GM18498 (cell line): ENCODE measurements around the gene PFKFB4.
"Not testable (repeated sequence)": the region's sequence is repeated elsewhere in the genome, so short reads cannot be mapped to it uniquely, and the experiment has no call there.

Experiments used
- ATAC-seq: cut with Tn5 transposase; IDR thresholded peaks from one replicate; pipeline ENCODE4 v1.9.1; 2021; ENCODE audit warnings: mild to moderate bottlenecking, moderate library complexity; ENCODE audit not compliant: unreplicated experiment

PFKFB4 gene

DNA sequence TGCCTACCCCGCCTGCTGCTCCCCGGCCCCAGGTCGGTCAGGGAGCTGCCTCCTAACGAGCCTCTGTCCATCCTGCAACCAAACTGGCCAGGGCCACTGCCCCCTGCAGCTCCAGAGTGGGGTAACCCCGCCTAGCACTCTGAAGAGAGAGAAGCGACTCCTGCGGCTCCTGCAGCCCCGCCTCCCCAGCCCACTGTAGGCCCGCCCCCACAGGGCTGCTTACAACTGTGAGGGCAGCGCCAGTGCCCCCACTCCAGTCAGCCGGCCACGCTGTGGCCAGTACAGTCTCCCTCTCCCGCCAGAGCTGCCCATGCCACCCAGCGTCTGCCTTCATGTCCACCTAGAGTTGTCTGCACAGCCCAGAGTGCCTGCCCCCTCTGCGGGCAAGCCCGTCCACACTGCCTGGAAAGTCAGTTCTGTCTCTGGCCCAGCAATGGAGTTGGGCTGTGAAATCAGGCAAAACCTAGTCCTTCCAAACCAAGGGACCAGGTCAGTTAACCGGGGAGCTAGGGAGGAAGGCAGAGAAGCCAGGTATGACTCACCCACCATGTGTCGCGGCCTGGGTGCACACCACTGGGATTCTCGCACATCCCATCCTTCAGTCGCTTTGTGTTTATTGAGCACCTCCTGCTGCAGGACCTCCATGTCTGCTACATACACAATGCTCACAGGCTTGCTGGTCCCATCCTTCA lies 4.6 kb upstream of the PFKFB4 start:
- ATAC-seq, result no peak

DNA sequence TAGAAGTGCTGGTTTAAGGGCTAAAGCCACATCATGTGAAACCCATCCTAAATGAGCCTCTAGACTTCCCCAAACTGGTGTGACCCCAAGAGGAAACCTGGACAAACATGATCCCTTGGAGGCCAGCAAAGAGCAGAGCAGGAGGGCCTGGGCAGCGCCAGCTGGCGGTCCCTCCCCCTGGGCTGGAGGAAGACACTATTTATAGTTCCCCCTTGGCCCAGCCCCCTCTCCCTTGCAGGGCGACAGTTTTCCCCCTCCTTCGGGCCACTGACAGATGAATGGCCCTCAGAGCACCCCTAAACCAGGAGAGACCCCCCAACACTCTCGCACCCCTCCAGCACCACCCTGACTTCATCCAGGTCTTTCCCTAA lies 4.0 kb upstream of the PFKFB4 start:
- ATAC-seq, result no peak

DNA sequence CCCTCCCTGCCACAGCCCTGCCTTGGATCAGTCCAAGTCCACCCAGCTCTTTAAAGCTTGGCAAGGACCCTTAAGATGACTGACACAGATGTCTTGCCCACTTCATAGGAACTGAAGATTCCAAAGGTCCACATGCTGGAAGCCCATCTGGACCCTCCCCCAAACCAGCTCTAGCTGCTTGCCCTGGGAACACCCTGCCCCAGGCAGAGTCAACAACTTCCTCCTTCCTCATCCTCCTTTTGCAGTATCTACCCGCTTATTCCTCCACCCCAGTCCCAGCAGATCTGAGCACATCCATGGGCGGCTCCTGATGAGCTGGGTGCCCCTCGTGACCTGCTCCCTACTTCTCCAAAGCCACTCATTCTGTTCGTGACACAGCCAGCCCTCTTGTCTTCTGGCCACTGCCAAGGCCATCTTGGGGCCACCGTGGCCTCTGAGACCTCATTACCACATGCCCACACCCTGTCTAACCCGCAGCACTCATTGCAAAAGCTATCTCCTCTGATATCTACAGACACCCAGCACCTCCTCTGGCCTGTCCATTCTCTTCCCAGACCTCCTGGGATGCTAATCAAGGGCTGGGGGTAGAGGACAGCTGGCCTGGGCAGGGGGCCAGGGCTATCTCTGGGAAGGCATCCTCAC lies 2.0 kb upstream of the PFKFB4 start:
- ATAC-seq, result no peak

DNA sequence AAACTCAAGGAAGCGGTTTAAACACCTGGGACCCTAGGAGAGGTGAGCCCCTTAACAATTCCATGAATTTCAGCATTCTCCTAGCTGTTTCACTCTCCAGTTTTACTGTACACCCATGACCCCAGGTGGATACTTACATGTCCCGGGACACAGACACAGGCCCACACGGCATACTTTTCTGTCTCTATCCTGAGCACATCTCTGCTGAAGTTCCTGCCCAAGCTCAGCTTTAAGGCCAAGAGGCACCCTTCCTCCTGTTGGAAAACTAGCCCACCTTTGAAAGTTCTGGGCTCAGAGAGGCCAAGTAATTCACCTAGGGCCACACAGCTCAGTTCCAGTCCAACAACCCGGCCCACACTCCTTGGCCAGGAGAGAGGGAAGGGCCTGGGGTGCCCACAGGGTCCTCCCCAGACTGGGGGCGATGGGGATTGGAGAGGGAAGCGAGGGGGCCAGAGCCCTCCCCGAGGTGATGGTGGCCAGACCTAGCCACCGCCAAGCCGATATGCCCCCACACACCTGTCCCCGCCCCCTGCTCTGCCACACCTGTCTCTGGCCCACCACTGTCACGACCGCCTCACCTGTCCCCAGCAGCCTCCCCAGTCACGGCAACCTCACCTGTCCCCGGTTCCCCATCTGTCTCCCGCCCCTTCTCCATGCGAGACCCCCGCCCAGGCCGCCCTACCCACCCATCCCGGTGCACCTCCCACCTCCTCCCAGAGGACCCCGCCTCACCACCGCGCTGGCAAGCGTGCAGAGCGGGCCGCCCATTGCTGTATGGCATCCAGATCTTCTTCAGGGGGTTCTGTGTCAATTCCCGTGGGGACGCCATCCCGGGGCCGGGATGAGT lies 431 bp downstream of the PFKFB4 start:
- ATAC-seq, result no peak

DNA sequence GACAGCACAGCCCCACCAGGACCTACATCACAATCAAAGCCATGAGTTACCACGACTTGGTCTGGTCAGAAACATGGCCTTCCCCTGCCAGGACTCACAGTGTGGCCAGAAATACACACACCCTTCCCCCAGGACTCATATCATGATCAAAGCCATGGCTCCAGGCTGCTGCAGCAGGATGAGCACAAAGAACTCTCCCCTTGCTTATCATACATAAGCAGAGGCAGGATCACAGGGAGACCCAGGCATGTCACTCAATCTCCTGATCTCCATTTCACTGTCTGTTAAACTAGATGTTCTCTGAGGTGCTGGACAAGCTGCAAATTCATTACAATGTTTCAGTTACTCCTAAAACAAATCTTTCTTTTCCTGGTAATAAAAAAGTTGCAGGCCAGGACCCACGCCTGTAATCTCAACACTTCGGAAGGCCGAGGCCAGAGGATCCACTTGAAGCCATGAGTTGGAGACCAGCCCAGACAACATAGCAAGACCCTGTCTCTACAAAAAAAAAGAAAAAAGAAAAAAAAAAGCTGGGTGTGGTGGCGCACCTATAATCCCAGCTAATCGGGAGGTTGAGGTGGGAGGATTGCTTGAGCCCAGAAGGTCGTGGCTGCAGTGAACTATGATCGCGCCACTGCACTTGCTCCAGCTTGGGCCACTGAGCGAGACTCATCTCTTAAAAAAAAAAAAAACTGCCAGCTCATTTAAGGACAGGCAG lies 1.2 kb downstream of the PFKFB4 start:
- ATAC-seq, result no peak

DNA sequence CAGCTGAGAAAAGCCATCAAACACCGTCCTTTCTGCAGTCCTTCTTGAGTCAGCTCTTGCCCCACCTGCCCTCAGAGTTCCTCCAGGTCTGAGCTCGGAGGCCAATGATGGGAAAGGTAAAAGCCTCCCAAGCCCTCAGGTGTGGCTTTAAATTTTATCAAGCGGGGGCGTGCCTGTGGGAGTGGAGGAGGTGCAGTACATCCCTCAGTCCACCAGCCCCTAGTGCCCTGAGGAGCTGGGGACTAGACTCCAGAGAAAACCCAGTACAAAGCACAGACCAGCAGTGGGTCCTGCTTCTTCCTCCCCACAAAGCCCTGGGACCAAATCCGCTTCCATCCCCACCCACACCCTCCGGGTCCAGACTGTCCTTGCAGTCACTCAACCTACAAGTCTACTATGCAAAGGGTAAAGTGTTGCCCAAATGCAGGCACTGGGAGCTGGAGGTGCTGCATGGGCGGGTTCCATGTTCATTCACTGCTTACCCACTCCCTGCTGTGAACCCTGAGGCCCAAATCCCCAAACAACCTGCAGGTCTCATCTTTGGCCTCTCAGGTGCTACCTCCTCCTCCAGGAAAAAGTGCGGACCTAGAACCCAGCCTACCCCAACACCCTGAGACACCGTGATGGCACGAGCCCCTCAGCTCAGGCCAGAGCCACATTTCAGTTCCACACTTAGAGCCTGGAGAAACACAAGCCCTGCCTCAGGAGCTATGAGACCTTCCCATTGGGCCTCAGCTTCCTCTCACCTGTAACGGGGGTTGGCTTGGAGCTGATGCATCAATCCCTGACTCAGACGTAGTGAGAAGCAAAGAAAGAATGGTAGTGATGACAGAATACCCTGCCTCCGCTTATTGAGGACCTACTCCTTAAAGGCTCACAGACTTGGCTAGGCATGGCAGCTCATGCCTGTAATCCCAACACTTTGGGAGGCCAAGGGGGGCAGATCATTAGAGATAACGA lies 2.4 kb downstream of the PFKFB4 start:
- no peak for ATAC-seq

DNA sequence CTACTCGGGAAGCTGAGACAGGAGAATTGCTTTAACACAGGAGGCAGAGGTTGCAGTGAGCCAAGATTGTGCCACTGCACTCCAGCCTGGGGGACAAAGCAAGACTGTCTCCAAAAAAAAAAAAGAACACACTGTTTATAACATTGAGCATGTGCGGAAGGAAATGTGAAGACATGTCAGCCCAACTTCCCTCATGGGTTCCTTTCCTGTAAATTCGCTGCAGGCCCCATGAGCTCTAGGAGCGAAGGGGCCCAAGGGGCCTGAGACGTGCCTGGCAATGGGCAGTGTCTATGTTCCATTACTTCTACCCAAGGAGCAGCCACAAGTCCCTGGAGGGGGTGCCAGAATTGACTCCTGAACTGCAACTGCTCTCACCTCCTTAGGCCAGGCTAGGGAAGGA lies 3.2 kb downstream of the PFKFB4 start:
- ATAC-seq, result no peak

DNA sequence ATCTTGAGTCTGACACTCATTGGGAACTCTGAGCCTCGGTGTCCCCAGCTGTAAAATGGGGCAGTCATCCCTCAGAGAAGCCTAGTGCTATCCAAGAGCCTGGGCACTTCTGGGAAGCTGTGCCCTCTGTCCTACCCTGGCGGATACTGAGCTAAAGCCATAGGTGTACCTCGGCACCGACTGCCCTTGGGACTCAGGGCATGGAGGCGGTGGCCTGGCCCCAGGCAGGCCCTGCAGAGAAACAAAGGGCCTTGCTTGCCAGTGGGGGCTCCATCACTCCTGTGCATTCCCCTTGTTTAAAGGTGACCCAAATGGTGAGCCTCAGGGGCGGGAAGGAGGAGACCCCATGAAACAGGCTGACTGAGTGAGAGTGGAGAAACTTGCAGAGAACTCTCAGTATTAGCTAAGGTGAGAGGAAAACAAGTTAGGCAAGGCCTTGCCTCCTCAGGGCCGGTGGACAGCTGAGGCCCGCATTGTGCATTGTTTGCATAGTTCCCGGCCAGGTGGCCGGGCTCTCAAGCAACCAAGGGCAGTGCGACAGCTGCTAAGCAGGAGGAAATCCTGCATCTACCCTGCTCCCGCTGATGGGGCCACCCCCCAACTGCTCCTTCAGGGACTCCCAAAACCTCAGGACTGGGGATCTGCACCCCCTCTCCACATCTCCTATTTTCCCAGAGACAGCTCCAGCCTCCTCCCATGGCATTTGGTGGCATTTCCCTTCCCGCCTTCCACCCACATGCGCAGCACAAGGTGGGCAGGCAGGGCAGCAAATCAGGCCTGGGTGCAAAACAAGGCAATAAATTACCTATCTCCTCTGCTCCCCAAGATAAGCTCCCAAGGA lies 4.3 kb downstream of the PFKFB4 start:
- no peak for ATAC-seq

DNA sequence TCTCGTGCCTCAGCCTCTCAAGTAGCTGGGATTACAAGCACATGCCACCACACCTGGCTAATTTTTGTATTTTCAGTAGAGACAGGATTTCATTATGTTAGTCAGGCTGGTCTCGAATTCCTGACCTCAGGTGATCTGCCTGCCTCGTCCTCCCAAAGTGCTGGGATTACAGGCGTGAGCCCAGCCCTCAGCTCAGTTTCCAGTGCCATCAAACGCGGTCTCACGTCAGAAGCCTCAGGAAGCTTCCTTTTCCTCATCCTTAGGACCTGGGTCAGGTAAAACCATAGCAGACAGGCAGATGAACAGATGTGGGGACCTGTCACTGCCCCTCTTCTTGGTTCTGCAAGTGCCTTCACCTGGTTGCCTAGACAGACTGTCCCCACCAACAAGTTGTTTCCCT lies 5.0 kb downstream of the PFKFB4 start:
- ATAC-seq, result not testable (repeated sequence)

DNA sequence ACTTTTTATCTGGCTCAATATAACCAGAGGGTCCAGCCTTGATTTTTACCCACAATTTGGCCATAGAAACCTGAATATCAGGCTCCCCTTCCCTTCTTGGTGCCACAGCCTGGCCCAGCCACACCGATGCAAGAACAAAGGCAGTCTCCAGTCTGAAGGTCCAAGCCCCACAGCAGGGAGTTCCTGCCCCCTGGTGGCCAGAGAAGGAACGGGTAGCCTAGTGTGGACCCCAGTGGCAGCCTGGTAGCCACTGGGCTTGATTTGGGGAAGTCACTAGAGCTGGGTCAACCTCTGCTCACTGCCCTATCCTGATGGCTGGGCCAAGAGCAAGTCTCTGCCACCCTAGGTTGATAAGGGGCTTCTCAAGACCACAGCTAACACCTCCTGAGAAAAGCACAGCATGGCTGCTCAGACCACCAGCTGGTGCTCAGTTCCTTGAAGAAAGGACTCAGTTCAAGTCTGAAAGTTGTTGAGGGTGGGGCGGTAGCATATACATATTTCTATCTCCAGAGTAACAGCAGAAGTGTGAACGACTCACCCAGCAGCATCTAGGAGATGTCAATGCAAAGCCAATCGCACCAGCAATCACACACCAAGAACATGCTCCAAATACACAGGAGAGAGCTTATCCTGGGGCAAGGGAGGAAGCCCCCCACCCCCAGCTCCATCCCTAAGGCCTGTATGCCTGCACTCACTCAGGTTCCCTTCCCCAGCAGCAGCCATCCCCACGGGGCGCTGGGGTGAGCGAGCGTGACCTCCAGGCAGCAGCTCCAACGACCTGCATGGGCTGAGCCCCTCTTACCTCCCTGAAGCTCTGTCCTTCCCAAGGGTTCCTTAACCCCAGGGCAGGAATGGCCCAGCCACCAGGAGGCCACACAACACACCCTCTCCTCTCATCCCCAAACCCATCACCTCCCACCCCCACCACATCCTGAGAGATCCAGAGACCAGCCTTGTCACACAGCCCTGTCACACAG lies 7.6 kb downstream of the PFKFB4 start:
- no peak for ATAC-seq

DNA sequence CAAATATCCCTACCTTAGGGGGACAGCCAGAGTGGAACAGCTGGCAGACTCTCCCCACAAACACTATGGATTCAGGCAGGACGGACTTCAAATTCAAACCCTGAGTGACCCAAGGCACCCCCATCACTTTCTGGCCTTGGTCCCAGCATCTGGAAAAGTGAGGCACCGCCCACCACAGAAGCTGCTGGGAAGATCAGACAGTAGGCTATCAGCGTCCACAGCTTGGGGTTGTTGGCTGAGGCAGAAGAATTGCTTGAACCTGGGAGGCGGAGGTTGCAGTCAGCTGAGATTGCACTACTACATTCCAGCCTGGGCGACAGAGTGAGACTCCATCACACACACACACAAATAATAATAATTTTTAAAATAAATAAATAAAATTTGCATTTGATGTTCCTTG lies 8.5 kb downstream of the PFKFB4 start:
- ATAC-seq, result no peak

DNA sequence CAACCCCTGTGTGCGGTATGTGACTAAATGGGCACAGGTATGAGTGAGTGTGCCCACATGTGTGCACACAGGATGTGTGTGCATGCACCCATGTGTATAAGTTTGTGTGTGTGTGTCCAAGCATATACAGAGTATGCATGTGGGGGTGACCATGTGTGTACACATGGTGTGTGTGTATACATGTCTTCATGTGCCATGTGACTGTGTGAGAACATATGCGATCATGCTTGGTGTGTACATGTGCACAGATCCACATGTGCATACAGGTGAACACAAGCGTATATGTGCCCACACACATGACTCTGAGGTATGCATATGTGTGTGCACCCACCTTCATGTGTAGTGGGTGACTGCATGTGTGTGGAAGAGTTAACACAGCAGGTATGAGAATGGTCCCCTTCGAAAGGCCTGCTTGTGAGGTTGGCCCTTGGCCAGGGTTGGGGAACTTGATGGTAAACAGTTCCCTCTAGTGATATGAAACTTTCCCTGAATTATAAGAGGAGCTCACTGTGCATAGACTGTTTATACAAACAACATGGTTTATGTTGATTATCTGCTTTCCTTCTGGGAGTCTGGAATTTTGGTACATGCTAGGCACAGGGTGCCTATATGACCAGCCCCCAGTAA lies 10.3 kb downstream of the PFKFB4 start:
- ATAC-seq, result no peak

DNA sequence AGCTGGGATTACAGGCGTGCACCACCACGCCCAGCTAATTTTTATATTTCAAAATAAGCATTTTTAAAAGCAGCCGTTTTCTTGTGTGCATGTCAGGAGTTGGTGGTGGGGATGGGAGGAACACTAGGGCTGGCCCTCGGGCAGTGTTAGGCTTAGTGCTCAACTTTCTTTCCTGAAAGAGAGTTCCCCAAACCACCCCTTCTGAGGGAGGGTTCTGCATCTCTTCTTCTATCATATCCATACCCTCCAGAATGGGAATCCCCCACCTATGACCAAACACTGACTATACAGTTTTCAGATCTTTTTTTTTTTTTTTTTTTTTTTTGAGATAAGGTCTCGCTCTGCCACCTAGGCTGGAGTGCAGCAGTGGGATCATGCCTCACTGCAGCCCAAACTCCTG lies 12.5 kb downstream of the PFKFB4 start:
- no peak for ATAC-seq

DNA sequence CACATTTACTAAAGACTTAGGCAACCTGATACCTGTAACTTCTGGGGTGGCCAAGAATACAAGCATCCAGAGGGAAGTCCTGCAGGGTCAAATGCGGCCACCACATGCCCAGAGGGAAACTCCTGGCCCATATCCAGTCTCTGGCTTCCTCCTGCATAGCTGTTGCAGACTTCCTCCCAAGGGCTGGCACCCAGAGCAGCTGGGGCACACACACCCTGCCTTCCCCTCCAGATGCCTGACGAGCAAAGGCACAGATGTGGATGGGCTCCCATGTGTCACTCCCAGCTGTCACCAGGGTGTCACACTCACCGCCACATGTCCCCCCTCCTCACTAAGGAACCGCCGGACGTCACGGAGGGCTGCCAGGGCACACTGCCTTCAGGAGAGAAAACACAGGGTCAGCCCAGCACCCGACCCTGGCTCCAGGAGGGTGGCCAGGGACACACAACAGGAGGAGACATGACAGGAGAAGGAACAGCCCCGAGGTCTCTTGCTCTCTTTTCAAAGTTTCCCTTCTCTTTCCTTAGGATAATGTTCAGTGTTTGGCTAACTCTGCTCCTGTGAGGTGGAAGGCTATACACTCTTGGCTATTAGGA lies 13.2 kb downstream of the PFKFB4 start:
- ATAC-seq, result no peak

DNA sequence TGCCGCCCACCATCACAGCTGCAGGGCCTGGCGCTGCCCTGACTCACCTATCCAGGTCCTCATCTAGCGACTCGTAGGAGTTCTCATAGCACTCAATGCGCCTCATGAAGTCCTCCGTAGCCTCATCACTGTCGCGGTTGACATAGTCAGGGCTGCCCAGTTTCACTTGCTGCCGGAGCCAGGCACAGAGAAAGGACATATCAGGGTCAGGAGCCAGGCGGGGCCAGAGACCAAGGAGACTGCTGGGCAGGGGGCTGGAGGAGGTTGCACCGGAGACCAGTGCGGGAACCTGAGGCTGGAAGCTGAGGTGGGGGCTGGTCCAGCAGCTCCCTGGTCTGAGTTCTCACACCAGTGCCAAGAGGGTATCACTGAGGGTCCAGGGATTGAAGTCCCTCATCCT lies 18.2 kb downstream of the PFKFB4 start:
- no peak for ATAC-seq

DNA sequence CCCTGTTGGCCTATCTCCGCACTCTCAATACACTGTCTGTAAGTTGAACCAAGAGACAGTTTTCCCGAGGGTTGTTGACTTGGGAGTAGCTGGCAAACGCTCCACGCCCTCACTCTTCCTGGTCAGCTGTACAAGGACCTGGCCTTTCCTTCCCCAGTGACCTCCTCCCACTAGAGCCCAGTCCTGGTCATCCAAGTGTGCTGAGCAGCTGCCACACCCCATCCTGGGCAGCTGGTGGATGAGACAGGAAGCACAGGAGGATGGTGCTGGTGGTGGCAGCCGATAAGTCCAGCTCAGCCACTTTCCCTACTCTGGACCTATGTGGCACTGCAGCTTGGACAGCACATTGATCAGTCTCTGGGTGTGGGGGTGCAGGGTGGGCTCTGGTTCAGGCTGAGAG lies 19.8 kb downstream of the PFKFB4 start:
- no peak for ATAC-seq

DNA sequence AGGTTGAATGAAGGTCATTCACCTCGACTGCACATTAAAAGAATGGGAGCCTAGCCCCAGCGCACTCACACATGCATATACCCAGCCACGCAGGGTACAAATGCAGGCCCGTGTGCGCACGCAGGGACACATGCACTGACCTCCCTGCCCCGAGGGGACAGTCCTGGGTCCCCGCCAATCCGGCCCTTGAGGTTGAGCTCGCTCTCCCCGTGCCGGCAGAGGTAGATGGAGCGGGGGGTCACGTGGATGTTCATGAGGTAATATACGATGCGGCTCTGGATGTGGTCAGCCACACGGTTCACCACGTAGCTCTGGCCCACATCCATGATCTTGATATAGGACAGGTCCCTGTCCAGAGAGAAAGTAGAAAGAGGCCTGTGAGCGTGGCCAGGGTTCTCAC lies 20.5 kb downstream of the PFKFB4 start:
- ATAC-seq, result no peak
